GM12874 (cell line): ENCODE data around the gene ACER2.

ENCODE experiments used
- TF ChIP-seq, protein P1 (sequence below): IDR thresholded peaks from 2 replicates; pipeline ENCODE4 v1.5.1; 2011; ENCODE audit warnings: low read depth, mild to moderate bottlenecking, control low read depth, low read length, moderate library complexity; ENCODE audit not compliant: insufficient read depth

The ACER2 gene

DNA sequence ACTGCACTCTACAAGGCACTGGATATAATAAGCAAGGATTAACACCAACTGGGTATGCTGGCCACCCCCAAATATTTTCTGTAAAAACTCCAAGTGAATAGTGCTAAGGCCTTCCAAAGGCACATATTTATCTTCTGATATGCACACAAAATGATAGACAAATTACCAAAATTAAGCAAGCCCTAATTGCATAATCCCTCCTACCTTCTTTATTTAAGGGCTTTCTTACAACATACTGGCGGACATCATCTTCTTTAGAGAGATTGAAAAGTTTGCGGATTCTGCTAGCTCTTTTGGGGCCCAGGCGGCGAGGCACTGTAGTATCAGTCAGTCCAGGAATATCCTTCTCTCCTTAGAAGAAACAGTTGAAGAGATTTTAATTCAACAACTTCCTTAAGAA, 30.6 kb upstream of the ACER2 start:
- TF ChIP-seq, protein P1, sequence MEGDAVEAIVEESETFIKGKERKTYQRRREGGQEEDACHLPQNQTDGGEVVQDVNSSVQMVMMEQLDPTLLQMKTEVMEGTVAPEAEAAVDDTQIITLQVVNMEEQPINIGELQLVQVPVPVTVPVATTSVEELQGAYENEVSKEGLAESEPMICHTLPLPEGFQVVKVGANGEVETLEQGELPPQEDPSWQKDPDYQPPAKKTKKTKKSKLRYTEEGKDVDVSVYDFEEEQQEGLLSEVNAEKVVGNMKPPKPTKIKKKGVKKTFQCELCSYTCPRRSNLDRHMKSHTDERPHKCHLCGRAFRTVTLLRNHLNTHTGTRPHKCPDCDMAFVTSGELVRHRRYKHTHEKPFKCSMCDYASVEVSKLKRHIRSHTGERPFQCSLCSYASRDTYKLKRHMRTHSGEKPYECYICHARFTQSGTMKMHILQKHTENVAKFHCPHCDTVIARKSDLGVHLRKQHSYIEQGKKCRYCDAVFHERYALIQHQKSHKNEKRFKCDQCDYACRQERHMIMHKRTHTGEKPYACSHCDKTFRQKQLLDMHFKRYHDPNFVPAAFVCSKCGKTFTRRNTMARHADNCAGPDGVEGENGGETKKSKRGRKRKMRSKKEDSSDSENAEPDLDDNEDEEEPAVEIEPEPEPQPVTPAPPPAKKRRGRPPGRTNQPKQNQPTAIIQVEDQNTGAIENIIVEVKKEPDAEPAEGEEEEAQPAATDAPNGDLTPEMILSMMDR = no peak

DNA sequence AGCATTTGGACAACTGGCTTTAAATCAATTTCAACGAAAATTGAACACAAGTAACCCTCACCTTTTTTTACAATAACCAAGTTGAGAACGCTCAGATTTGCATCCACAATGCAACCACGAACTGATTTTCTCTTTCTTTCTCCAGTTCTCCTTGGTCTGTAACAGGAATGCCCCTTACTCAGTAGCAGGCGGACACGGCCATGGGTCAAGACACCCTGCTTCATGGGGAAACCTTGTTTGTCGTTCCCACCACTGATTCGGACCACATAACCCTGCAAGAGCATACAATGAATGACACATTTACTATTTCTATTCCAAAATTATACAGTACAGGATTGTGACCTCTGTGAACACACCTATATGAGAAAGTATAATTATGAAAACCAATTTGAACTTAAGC, 30.2 kb upstream of the ACER2 start:
- TF ChIP-seq, protein P1 = no peak

- TF ChIP-seq, protein P1 = no peak
Measured at GRCh38 chr9:19379283-19379682, 29.5 kb upstream of the ACER2 start.

GRCh38 chr9:19379697-19380046, 29.1 kb upstream of the ACER2 start:
- TF ChIP-seq, protein P1 = no peak

DNA sequence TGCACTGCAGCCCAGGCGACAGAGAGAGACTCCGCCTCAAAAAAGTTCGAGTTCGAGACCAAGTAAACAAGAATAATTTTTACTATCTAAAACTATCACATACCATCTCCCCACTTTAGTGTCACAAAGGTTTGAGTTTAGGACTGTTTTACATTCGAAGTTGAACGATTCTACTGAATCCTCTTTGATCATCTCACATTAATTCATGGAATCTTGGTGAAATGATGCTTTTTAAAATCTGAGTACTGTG, 28.1 kb upstream of the ACER2 start:
- TF ChIP-seq, protein P1 = no peak

- TF ChIP-seq, protein P1 = no peak
Measured at GRCh38 chr9:19381656-19382055, 27.2 kb upstream of the ACER2 start.

GRCh38 chr9:19385786-19386501, 22.9 kb upstream of the ACER2 start:
- TF ChIP-seq, protein P1 = no peak

- TF ChIP-seq, protein P1 = no peak
Measured at GRCh38 chr9:19386502-19387044, 22.2 kb upstream of the ACER2 start.
